HepG2 (cell line): ENCODE results near the gene INTS7. TPM values are rescaled to one million over a fixed set of nuclear protein-coding genes. Genes with fewer than 3 reads are reported as not detected.

Experiments
- FOSL1 ChIP-seq: sonication (generic); formaldehyde crosslinking; IDR thresholded peaks from 2 replicates; pipeline ENCODE4 v1.9.0; 2021; ENCODE audit warnings: missing genetic modification reagents, borderline replicate concordance
- GATA4 ChIP-seq: sonication (generic); IDR thresholded peaks from 2 replicates; pipeline ENCODE4 v1.6.1; 2016; ENCODE audit warnings: antibody characterized with exemption, low read depth, borderline replicate concordance
- IRX3 ChIP-seq: sonication (generic); formaldehyde crosslinking; IDR thresholded peaks from 2 replicates; pipeline ENCODE4 v1.8.1; 2023; ENCODE audit warnings: mild to moderate bottlenecking, low read depth, missing genetic modification reagents, borderline replicate concordance
- NCOA5 ChIP-seq: sonication (generic); formaldehyde crosslinking; IDR thresholded peaks from 2 replicates; pipeline ENCODE4 v1.4.0; 2020; ENCODE audit warnings: missing genetic modification reagents
- PAXIP1 ChIP-seq: sonication (generic); formaldehyde crosslinking; conservative IDR thresholded peaks from 2 replicates; pipeline ENCODE4 v1.4.0; 2020; ENCODE audit warnings: mild to moderate bottlenecking, missing genetic modification reagents, moderate library complexity
- SALL1 ChIP-seq: sonication (generic); formaldehyde crosslinking; IDR thresholded peaks from 2 replicates; pipeline ENCODE4 v1.8.0; 2022; ENCODE audit warnings: mild to moderate bottlenecking, missing genetic modification reagents
- SOX5 ChIP-seq: IDR thresholded peaks from 2 replicates; pipeline ENCODE4 v1.6.1; 2016; ENCODE audit warnings: borderline replicate concordance
- TARDBP ChIP-seq: sonication (generic); formaldehyde crosslinking; IDR thresholded peaks from 2 replicates; pipeline ENCODE4 v1.8.0; 2022; ENCODE audit warnings: mild to moderate bottlenecking, missing genetic modification reagents
- ZGPAT ChIP-seq: IDR thresholded peaks from 2 replicates; pipeline ENCODE4 v1.6.1; 2016; ENCODE audit warnings: mild to moderate bottlenecking
- ZKSCAN8 ChIP-seq: IDR thresholded peaks from 2 replicates; pipeline ENCODE4 v1.6.1; 2016; ENCODE audit warnings: borderline replicate concordance, missing genetic modification reagents, missing compliant biosample characterization
- ZNF253 ChIP-seq: sonication (generic); formaldehyde crosslinking; IDR thresholded peaks from 2 replicates; pipeline ENCODE4 v1.8.0; 2022; ENCODE audit warnings: mild to moderate bottlenecking, missing genetic modification reagents, borderline replicate concordance
- ZNF710 ChIP-seq: sonication (generic); formaldehyde crosslinking; IDR thresholded peaks from 2 replicates; pipeline ENCODE4 v1.5.0; 2020; ENCODE audit warnings: mild to moderate bottlenecking, missing genetic modification reagents, borderline replicate concordance
- ZNF788 ChIP-seq: sonication (generic); formaldehyde crosslinking; IDR thresholded peaks from 2 replicates; pipeline ENCODE4 v1.5.0; 2020; ENCODE audit warnings: mild to moderate bottlenecking, missing genetic modification reagents, borderline replicate concordance
- ZNF790 ChIP-seq: sonication (generic); formaldehyde crosslinking; IDR thresholded peaks from 2 replicates; pipeline ENCODE4 v1.8.0; 2022; ENCODE audit warnings: missing genetic modification reagents, mild to moderate bottlenecking, borderline replicate concordance
- ZNF800 ChIP-seq: sonication (generic); formaldehyde crosslinking; IDR thresholded peaks from 2 replicates; pipeline ENCODE4 v1.4.0; 2020; ENCODE audit warnings: missing genetic modification reagents
- ZNF839 ChIP-seq: sonication (generic); formaldehyde crosslinking; IDR thresholded peaks from 2 replicates; pipeline ENCODE4 v1.4.0; 2020; ENCODE audit warnings: missing genetic modification reagents, mild to moderate bottlenecking, borderline replicate concordance
- polyA plus RNA-seq, 8 experiments: library from polyadenylated mRNA; depleted of rRNA in 3 of 8; stranded (reverse) in 7 of 8; unstranded in 1 of 8; fragments of >200 nt; fragmentation: Illumina TruSeq in 4 of 8; extraction: Trizol in 4 of 8; gene quantifications; 2 replicates each; pipeline versions ENCODE4 v1.2.1 to v1.2.3, GENCODE V29; 2011 to 2016; ENCODE audit warnings: low read depth in 4 of 8, missing spikeins in 1 of 8, mixed read lengths in 1 of 8; ENCODE audit not compliant: insufficient read depth in 1 of 8
- total RNA-seq, 5 experiments: library from RNA; depleted of rRNA; stranded (reverse); fragments of >200 nt; fragmentation: Illumina TruSeq; extraction: Trizol; gene quantifications; 2 replicates each; pipeline ENCODE4 v1.2.3, GENCODE V29; 2016; ENCODE audit warnings: low read depth in 1 of 5

The INTS7 gene
- total and polyA plus RNA-seq, 2 of the 13 experiments (the other 11 are each of a cell fraction or from before 2014, with no cell fraction given), result 18.3 to 22.4 TPM

GRCh38 chr1:211895126-211895759 is 140.1 kb downstream of the INTS7 start (continued):
- TF ChIP-seq FOSL1 (no peak), IRX3 (CRISPR knock-in tag) (no peak), NCOA5 (CRISPR knock-in tag) (no peak), ZNF790 (CRISPR knock-in tag) (no peak), SOX5 (CRISPR knock-in tag) (peak; percentile 86), PAXIP1 (CRISPR knock-in tag) (peak; percentile 89), GATA4 (no peak), ZNF253 (CRISPR knock-in tag) (no peak), ZNF839 (CRISPR knock-in tag) (no peak), ZNF710 (peak; percentile 99), ZNF788 (CRISPR knock-in tag) (peak; percentile 47; the same call in 1 of the 2 replicates), ZGPAT (peak; percentile 52; the same call in 1 of the 2 replicates), ZKSCAN8 (CRISPR knock-in tag) (0 out of 2 replicates have a peak, but pooled peaks have one; percentile 24), TARDBP (CRISPR knock-in tag) (peak; percentile 63; the same call in 1 of the 2 replicates), ZNF800 (CRISPR knock-in tag) (no peak), SALL1 (CRISPR knock-in tag) (peak; percentile 86)
